ENCODE data around the gene EVC2.

EVC2 gene

DNA sequence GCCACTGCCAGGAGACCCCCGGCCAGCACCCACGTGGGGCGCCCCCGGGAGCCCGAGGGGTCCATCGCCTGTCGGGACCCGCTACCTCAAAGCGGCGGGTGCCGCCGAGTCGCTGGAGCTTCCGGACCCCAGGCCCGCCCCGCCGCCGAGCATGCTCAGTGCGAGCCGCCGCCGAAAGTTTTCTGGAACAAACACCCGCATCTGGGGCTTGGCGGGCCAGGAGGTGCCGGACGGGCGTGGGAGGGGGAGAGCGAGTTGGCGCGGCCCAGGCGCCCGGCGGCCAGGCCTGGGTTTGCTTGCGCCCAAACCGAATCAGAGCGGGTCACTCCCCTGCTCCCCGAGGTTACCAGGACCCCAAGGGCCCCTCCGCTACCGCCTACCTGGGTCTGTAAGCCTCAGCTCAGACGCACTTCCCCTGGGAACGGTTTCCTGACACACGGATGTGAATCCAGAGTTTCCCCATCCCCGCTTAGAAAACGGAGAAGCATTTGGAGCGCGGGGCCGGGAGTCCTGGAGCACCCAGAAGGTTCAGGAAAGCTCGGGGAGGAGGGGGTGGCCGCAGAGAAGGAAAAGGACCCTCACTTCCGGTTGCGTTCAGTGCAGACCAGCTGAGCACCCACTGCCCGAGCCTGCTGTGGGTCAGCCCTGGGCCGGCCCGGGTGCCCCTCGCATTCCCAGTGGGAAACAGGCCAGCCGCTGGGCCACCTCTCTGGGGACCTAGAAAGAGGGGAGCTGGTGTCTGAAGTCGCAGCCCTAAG, at the start of gene EVC2:
EVC2 (minus strand) TSS at position 111 of the 758 bp plus-strand sequence; CDS start at position 65, 46 bp downstream.
- DNase-seq, result no peak

DNA sequence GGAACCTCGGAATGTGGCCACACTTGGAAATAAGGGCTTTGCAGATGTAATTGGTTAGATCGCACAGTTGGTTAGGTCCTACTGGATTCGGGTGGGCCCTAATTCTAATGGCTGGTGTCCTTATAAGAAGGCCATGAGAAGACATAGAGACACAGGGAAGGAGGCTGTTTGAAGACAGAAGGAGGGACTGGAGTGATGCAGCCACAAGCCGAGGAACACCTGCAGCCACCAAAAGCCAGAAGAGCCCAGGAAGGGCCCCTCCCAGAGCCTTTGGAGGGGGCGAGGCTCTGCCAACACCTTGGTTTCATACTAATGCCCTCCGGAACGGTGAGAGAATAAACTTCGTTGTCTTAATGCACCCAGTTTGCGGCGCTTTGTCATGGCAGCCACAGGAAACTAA, 49.6 kb upstream of the EVC2 start:
- DNase-seq, result no peak

DNA sequence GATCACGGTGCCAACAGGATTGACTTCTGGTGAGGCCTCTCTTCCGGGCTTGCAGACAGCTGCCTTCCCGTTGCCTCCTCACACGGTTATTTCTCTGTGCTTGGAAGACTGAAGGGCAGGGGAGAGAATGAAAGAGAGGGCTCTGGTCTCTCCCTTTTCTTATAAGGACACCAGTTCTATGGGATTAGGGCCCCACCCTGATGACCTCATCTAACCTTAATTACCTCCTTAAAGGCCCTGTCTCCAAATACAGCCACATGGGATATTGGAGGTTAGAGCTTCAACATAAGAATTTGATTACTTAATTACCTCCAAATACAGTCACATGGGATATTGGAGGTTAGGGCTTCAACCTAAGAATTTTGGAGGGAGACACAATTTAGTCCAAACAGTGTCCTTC, 49.2 kb upstream of the EVC2 start:
- no peak for DNase-seq

DNA sequence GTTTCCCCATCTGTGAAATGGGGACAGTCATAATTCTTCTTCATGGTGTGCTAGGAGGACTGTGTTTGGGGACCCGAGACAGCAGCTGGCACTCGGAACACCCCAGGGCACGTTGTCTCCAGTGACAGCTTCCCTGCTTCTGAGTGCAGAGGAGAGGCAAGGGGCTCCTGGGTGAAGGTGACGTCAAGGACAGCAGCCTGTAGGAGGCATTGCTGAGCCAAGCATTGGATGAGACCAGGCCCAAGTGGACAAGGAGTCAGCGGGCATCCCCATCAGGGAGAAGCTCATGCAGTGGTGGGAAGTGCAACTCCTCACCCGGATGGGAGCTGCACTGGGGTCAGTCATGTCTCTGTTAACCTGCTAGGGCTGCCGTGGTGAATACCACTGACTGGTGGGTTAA, 48.7 kb upstream of the EVC2 start:
- no peak for DNase-seq

DNA sequence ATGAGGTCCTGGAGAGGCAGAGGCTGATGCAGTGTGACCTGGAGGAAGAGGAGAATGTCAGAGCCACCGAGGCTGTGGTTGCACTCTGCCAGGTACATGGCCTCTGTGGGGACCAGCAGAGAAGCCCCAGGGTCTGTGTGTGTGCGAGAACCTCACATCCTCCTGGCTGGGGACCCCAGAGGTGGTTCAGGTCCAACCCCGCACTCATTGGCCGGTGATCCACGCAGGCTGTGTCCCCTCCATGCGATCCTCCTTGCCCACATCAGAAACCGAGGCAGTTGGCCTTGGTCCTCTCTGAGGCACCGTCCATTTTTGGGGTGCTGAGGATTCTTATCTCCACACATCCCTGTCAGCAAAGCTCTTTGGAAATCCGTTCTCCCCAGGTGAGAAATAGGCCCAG, 47.9 kb upstream of the EVC2 start:
- no peak for DNase-seq

DNA sequence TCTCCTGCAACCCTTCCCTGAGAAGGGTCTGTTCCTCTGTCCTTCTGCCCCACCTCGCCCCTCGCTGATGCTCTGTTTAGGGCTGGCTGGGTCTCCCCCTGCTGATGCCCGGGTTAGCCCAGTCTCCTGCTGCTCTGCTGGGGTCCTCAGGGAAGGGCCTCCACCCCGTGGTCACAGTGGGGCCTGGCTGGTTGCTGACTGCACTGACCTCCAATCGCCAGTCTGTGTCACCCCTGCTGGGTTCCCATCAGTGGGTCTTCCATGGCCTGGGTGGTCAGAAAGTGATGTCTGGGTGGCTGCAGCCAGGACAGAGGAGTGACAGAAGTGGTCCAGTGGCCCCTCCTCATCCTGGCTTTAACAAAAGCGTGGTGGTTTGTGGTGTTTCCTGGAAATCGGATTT, 47.3 kb upstream of the EVC2 start:
- no peak for DNase-seq

GRCh38 chr4:5755161-5755560, 46.8 kb upstream of the EVC2 start:
- no peak for DNase-seq

DNA sequence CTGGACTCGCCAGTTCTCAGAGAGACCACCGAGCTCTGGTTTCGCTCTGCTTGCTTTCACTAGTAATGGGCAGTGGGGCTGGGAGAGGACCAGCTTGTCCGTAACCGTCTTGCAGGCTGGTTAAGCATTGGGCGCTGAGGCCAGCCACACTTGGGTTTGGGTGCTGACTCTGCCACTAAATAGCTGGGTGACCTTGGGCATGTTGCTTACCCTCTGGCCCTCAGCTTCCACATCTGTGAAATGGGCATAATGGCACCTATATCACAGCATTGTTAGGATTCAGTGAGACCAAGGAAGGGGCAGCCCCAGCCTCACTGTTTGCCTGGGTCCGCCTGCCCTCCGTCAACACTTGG, 46.1 kb upstream of the EVC2 start:
- DNase-seq, result no peak

GRCh38 chr4:5753766-5754528, 45.6 kb upstream of the EVC2 start:
- DNase-seq, result no peak

DNA sequence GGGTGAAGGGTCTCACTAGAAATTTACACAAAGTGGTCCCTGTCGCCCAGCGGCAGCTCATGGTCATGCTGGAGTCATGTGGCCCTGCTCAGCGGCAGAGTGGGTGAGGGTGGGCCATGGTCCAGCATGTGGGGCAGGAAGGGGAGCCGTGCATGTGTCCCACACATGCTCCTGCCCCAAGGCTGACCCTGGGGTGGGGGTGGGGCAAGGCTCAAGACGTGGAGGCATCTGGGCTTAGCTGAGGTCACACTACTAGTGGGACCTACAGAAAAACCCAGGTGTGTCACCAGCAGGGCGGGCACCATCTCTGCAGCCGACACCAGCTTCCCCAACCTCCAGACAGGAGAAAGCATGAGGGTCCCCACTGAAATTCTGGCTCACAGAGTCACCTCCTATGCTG, 45.0 kb upstream of the EVC2 start:
- DNase-seq, result no peak

- DNase-seq, result no peak
Measured at GRCh38 chr4:5752376-5753184, 44.2 kb upstream of the EVC2 start.

DNA sequence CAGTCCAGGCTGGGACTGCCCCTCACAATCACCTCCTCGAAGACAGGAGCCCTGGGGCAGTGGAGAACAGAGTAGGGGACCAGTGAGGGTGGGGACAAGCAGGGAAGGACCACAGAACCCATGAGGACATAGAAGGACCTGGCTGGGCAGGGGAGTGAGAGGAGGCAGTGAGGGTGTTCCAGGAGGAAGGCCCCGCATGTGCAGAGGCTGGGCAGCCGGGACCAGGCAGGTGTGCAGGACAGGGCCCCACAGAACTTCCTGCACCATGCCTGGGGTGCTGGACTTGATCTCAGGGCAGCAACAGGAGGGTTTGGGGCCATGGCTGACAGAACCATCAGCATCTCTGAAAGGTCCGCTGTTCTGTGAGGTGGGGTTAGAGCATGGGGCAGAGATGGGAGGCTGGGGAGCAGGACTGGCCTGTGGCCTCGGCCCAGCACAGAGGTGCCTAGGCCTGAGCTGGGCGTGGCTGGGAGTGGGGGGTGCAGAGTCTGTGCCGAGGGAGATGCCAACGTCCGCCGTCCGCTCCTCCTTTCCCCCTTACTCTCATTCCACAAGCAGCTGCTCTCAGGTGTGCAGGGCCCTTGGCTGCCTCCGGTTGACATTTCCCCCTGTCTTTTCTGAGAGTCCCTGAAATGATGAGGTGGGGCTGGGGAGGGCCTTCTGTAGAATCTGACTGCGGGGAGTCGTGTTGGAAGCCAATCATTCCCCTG, 43.5 kb upstream of the EVC2 start:
- DNase-seq, result no peak

GRCh38 chr4:5750946-5751665, 42.7 kb upstream of the EVC2 start:
- no peak for DNase-seq

GRCh38 chr4:5750052-5750945, 41.9 kb upstream of the EVC2 start:
- no peak for DNase-seq

DNA sequence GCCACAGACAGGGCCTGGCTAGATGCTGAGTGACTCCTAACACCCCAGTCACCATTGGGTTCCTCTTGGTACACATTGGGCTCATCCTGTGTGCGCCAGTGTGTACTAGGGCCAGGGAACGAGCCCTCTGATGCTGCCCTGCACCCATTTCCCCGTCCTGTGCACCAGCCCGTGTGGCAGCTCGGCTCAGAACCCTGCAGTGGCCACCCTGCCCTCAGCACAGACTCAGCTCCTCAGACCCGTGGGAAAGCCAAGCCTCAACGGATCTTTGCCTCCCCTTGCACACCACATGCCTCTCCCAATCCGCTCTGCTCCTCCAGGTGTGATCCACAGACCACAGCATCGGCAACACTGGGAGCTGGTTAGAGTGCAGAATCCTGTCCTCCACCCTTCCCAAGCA, 41.2 kb upstream of the EVC2 start:
- DNase-seq, result no peak

- no peak for DNase-seq
Measured at GRCh38 chr4:5747738-5748375, 39.5 kb upstream of the EVC2 start.

DNA sequence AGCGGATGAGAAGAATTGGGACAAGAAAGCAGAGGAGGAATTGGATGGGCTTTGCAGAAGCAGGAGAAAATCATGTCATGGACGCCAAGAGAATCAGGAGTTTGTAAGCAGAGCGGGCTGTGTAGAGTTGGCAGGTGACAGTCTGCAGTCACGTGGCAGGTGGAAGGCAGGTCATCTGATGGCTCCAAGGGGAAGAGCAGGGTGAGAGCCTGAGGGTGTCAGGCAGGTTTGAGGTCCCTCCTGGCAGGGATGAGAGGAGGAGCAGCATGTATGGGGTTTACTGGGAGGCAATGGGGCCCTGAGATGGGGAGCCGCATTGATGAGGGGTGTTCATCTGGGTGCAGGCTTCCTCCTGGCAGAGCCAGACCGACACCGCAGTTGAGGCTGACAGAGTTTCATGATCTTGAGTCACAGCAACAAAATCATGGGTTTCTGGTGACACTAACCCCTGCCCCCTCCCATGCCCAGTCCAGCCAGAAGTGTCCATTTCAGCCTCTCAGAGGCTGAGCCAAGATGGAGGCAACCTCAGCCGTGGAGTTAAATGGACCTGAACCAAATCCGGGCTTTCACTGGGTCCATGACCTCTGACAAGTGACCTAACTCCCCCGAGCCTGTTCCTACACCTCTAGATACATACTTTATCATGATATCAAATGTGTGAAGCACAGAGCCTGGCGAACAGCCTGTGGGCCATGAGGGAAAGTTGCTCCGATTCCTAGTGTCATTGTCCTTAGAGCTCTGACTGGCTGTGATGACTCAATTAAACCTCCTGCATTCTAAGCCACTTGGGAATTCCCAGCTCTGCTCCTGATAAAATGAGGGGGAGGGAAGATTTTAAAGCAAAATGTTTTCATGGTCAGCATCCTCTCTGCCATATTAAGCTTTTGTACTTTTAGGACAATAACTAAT, 38.7 kb upstream of the EVC2 start:
- no peak for DNase-seq

DNA sequence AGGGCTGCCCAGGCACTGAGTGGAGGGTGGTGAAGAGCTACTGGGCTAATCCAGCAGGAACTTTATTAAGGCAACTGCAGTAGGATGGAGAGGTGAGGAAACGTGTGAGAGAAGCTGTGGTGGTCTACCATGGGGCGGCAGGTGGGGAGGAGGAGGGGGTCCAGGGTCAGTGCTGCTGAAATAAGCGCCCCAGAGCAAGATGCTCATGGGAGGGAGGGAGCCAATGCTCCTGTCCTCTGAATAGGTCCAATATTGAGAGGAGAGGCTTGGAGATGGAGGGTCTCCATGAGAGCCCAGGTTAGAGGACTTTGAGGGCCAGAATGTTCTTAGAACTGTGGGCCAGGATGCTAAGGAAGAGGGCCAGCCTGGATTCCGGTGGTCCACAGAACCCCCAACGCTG, 37.9 kb upstream of the EVC2 start:
- DNase-seq, result no peak

GRCh38 chr4:5742968-5743367, 34.6 kb upstream of the EVC2 start:
- no peak for DNase-seq

DNA sequence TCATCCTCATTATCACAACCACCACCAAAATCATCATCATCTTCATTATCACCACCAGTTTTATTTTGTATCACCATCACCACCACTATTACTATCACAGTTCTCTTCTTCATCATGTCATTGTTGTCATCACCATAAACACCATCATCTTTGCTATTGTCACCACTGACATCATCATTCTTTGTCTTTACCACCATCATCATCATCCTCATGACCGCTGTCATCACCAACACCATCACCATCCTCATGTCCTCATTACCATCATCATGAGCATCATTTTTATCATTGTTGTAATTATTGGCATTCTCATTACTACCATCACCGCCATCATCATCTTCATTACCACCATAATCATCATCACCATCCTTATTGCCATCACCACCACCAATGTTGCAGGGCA, 34.0 kb upstream of the EVC2 start:
- no peak for DNase-seq
